Germinal center (tissue), 1 donor: ENCODE data around the gene AIFM2.

ENCODE experiments used
- DNase-seq: peaks from one replicate; pipeline ENCODE4 v3.0.0; 2012; ENCODE audit warnings: mixed read lengths, low spot score

Gene AIFM2

DNA sequence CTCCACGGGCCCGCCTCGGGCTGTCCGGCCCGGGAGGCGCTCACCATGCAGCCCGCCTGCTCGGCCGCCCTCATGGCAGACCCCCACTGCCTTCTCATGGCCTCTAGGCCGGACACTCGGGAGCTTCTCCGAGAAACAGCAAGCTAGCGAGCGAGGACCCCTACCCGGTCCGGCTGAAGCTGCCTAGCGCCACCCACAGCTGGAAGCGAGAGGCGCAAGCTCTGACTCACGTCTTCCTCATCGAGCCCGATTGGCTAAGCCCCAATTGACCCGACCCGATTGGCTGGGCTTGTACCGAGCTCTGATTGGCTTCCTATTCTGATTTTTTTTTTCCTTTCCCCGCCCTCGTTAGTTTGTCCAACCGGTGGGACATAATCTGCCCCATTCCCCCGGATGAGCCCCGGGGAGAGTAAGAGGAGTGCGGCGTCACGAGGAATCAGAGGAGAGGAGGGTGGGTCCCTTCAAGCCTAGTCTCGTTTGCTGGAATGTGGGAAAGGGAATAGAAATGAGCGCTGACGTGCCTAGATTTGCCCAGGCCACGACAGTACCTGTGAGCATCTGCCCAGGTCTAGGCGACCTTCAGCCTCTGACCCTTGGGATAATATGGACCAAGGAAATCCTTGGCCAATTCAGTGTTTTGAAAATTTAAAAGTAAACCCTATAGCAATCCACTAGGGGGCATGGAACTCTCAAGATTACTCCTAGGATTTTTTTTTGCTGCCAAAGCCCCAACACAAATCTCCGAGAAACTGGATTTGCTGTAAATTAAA, 14.0 kb upstream of the AIFM2 start, which contains the start of gene TYSND1:
TSS of gene TYSND1 (minus strand) at position 212 of the 770 bp plus-strand sequence. CDS start at position 98, 114 bp downstream.
- peak; percentile 98 for DNase-seq

DNA sequence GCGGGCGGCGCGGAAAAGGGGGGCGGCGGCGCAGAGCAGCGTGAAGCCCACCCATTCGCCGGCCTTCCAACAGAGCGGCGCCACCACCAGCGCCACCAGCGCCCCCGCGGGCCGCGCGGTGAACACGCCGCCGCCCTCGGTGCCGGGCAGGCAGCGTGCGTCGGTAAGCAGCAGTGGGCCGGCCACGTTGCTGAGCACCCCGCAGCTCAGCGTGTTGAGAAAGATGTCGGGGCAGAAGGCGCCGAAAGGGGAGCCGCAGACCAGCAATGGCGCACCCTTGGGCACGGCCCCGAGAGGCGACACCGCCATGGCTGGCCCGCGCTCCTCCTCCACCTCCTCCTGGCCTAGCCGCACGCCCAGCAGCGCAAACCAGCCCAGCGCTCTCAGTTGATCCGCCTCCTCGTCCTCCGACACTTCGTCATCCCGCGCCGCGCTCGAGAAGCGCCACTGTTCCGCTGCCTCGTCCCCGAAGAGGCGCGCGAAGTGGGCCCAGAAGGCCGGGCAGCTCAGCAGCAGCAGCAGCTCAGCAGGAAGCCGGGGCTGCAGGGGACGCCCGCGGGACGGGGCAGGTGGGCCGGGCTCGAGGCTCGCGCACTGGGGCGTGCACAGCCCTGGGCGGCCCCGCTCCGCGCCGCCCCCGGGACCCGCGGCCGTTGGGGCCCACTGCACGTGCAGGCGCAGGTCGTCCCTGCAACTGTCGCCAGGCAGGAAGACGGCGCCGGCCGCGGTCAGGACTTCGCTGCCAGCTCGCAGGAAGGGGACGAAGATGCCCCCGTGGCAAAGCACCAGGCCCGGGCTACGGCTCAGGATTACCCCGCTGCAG, 13.3 kb upstream of the AIFM2 start:
- peak; percentile 88 for DNase-seq

DNA sequence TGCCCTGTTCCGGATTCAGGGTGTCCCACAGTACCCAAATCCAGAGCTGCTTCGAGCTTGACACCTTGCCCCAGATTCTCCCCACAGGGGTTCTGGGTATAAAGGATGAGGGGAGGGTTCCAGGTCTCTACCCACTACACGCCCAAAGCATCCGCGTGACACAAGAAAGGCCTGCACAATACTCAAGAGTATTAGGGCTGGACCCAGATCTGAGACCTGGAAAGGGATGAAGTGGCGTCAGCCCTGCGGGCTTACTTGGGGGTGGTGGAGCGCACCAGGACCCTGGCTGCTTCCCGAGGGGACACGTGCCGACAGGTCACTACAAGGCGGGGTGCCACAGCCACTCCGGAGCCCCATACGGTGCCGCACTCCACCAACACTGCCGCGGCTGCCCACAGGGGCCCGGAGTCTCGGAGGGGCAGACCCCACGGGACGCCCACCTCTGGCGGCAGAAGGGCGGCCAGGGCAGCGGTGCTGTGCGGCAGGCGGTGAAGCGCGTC, 12.6 kb upstream of the AIFM2 start:
- no peak for DNase-seq

DNA sequence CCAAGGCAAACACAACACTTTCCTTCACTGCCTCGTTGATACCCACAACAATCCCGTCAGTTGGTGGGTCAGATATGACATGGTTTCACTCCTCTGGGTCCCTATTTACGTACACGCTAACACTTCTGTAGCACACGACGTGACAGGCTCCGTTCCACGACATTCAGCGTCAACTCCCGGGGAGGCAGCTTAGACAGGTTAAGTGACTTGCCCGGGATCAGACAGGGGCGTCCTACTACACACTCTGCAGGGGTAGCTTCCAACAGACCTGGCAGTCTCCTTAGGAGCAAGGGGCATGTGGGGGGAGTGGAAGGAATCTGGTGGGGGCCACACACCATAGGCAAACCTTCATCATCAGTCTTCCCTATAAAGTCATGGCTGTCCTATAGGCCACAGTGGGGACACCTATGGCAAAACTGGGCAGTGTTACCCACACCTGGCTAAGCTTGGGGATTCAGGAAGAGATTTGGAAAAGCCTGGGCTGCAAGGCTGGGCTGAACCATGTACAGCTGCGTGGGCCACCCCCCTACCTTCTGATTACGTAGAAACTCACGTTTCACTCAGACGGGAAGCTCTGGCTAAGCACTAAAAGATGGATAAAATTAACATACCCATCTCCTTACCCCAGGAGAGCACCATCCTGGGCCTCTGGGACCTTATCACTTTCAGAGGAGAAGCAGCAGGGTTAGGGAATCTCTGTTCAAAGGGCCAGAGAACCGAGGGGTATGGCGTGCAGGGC, 11.9 kb upstream of the AIFM2 start:
- no peak for DNase-seq

DNA sequence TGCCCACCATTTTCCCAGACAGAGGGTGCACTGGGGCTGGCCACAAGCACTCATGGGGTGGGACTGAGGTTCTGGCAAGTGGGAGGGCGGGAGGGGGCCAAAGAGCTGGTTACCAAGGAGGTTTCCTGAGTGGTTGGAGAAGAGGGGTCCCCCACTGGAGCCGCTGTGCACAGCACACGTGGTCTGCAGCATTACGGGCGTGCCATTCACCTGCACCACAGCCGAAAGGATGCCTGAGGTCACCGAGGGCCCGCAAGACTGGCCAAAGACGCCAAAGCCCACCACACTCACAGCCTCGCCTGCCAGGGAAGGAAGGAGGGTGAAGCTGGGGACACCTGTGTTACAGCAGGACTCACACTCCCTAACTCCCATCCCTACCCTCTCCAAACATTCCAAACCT, 9.9 kb upstream of the AIFM2 start:
- DNase-seq = no peak

DNA sequence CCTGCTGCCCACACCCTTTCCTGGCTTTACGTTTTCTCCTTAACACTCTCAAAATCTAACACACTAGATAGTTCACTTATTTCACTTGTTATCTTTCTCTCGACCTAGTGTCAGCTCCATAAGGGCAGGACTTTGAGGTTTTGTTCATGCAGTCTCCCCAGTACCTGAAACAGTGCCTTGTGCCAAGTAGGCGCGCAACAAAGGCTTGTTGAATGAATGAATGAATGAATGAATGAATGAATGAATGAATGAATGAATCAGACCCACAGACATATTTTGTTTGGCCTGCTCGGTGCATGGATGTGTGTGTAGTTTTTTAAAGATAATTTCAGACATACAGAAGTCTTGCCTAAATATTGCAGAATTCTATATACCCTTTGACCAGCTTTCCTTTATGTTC, 7.7 kb upstream of the AIFM2 start:
- DNase-seq = no peak

DNA sequence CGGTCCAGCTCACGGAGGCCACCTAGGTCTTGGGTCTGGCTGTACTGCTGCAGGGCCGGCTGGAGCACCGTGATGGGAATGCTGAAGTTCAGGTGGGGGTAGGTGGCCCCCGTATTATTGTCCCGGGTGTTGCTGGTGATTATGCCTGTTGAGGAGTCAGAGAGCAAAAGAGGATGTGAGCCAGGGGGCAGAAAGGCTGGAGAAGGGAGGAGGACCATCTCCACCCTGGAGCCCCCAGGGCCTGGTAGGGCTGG, 7.3 kb upstream of the AIFM2 start:
- no peak for DNase-seq

DNA sequence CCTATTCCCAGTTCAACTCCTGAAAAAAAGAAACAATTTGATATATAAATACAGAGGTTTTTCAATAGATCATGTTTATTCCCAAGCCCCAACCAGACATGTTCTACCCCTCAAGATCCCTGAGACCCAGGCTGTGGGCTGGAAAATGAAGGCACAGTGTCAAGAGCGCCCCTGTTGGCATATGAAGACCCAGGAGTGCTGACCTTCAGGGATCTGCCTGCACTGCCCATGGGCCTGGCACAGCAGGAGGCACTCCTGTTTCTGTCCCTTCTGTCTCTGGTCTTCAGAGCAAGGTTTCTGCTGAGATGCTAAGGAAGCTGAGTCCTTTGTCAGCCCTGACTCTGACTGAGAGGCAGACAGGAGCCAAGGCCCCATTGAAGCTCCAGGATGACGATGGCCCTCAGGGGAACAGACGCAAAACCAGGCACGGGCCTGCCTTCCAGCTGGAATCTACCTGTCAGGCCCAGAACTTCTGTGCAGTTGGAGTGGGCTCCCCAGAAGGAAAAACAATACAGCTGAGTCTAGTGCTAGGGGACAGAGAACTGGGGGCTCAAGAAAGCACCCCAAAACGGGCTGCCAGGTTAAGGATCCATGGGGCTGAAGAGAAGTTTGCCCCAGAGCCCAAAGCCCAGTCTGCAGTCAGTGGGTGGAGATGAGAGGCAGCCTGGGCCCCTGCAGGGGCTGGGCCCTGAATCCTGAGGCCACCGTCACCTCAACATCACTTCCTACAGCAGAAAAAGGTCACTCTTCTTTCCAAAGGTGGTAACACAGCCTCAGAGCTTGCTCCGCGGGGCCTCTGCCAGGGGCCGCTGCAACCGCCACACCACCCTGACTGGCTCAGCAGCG, 6.7 kb upstream of the AIFM2 start:
- DNase-seq = no peak

DNA sequence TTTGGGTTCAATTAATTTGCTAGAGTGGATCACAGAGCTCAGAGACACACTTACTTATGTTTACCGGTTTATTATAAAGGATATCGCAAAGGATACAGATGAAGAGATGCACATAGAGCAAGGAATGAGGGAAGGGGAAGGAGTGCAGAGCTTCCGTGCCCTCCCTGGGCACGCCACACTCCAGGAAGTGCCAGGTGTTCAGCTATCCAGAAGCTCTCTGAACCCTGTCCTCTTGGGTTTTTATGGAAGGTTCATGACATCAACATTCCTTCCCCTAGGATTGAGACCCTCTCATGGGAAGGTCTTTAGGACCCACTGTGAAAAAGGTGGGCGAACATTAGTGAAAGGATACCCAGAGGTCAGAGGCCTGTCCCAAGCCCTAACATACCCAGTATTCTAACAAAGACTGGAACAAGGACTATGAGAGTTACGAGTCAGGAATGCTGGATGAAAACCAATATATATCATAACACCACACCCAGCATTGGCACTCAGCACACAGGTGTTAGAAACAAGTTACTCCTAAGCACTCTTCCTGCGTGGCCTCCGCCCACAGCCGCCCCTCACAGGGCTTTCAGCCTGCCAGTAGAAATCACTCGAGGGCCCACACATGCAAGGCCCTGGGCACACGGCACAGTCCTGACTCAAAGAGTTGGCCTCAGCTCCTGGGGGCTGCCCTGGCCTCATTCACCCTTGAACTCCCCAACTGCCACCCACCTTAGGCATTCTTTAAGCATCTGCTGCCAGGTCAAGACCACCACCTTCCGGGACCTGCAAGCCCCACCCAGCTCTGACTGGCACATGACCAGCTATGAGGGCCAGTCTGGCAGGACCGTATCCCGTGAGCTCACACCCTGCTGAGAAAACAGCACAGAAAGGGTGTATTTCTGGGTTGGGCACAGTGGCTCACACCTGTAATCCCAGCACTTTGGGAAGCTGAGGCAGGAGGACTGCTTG, 5.6 kb upstream of the AIFM2 start:
- DNase-seq = no peak

DNA sequence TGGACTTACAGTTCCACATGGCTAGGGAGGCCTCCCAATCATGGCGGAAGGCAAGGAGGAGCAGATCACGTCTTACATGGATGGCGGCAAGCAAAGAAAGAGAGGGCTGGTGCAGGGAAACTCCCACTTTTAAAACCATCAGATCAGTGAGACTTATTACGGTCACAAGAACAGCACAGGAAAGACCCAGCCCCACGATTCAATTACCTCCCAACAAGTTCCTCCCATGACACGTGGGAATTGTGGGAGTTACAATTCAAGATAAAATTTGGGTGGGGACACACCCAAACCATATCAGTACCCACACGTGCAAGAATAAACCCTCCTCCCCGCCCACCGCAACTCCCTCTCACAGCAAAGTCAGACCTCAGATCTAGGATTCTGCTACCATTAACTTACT, 4.5 kb upstream of the AIFM2 start:
- DNase-seq = no peak

DNA sequence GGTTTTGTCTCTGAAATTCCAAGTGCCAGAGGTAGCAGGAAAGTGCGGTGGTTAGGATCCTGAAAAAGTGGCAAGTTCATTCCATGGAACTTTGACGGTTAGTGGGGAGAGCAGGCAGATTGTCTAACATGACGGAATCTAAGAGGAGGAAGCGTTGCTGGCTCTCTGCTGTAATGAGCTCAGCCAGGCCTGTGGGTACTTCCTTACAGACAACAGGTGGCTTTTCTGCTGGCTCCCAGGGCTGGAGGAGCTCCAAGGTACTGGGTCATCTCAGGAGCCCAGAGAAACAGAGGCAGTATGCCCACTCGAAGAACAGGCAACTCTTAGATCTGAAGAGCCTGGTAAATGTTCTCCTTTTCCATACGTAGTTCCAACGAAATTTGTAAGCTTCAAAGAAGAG, 3.1 kb upstream of the AIFM2 start:
- no peak for DNase-seq

DNA sequence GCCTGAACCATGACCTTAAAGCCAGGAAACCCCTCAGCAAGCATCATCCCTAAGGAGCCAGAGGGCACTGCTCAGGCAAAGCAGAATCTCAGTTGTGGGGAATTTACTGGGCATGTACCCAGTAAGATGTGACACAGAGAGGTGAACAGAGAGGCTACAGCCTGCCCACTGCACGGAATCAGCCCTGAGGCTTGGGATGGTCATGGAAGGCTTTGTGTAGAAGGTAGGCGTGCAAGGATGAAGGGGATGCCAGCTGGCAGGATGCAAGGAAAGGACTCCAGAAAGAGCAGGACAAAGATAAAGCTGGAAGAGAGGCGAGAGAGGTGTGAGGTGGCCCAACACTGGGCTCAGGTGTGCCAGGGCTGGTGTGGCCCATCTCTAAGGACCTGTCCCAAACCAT, 2.4 kb upstream of the AIFM2 start:
- DNase-seq = no peak

DNA sequence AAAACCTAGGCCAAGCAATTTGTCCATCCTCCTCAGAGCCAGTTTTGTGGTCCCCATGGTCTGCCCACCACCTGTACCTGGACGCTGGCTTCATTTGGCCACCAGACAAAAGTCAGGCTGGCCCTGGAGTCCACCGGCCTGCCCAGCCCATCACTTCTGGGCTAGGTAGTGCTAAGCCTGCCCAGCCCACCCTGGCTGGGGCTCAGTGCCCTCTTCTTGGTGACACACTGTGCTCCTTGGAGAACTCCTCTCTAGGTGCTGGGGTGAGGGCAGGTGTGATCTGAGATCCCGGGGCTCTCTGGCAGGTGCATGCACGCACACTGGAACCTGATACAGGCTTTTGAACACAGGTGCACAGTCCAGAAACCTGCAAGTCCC, 1.1 kb downstream of the AIFM2 start:
- no peak for DNase-seq

DNA sequence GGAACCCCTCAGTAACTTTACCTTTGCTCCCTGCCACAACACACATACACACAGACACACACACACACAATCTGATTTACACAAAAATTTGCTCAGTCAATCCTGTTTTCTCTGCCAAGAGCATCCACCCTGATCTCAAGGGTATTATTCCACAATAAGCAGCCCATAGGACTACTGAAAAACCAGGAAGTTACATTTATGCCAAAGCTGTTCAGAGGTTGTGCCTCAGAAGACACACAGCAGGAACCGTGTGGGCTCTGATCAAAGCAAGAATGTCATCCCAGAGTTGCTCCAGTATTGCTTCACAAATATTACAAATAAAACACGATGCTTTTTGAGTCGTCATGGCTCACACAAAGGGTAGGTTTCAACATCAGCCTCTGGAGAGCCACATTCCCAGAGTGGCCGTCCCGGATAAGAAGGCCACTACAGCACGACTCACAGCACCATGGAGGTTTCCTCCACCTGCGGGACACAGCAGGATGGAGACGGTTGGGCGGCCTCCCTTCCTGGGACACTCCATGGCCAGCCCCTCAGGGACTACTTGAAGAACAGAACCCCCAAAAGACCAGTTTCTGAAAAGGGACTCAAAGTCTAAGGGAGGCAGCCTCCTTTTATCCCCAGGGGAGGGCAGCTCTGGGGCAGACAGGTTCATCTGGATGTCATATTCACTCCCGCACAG, 1.6 kb downstream of the AIFM2 start:
- DNase-seq = no peak

DNA sequence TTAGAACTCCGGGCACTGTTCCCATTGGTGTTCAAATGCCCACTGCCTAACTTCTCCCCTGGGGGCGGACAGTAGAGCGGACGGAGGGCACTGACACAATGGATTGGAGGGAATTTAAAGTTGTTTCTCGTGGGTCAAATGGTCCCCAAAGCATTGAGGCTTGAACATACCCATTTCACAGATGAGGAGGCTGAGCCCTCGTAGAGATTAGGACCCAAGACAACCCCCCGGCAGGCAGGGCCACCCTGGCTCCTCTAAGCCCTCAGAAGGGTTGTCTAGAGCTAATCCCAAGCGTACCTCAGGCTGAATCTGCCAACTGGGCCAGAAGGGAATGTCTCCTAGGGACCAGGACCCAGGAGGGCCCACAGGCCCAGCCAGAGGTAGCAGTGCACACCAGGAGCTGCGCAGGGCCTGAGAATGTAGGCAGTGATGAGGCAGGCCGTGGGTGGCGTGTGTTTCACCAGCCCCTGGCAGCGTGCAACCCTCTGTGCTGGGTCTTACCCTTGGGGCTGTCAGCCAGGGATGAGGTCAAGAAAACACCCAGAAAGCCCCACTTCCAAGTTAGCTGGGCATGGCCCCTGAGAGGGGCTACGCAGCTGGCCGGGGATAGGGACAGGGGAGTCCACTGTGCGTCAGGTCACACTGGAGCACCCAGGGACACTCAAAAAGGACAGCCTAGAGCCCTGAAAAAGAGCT, 5.8 kb downstream of the AIFM2 start:
- no peak for DNase-seq

DNA sequence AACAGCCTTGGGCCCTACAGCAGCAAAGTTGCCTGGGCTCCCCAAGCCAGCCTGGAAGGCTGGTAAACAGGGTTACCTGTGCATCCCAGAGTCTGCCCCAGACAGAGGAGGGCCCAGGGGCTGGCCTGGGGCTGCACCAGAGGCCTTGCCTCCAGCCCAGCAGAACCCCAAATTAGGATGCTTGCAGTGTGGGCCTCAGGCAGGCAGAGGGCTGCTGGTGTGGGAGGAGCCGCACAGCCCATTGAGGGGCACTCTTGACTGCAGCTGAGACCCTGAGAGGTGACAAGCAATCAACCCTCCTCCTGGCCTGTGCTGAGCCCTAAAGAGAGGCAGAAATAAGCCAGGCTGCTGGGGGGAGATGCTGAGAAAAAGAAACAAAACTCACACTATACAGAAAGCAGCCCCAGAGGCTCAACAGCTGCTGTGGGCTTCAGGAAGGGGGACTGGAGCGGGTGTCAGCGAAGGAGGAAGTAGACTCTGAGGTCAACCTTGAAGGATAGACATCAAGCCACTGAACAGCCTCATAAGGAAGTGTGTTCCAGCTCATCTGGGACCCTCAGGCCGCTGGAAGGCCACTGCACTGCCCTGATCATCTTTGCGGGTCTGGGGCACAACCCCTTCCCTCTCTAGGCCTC, 6.6 kb downstream of the AIFM2 start:
- DNase-seq = no peak

DNA sequence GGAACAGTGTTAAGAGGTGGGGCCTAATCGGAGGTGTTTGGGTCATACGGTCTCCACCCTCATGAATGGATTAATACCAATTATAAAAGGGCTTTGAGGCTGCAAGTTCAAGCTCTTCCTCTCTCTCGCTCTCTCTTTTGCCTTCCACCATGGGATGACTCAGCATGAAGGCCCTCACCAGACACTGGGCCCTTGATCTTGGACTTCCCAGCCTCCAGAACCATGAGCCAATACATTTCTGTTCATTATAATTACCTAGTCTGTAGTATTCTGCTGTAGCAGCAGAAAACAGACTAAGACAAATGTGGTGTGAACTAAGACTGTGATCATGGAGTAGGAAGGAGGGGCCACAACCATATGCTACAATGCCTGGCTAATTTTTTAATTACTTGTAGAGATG, 7.7 kb downstream of the AIFM2 start:
- no peak for DNase-seq

DNA sequence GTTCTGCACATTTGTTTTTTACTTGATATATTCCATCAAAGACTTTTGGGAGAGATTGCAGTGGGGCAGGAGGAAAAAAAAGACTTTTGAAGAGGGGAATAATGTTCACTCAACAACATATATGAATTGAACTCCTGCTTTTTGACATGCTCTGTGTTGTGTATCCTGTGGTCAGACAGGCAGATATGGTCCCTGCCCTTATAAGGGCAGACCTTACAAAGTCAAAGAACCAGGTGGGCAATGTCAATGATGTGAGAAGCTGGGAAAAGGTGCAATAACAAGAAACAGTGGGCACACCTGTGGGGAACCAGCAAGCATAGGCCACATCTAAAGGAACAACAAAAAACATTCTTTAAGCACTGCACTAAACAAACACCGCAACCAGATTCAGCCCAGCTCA, 8.2 kb downstream of the AIFM2 start:
- no peak for DNase-seq

DNA sequence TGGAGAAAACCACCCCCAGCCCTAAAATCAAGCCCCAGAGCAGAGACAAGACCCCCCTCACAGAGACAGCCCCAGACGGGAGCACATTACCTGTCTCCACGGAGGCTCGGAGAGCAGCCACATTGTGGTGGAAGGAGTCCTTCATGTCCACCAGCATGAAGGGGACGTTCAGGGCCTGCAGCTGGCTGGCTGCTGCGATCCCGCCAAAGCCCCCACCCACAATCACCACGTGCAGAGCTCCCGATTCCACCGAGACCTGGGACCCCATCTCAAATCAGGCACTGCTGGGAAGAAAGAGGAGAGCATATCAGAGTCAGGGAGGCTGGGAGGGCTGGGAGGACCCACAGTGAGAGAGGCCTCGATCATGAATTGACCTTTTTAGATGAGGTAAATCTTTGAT, 8.8 kb downstream of the AIFM2 start:
- no peak for DNase-seq
